HEK293T (cell line): ENCODE measurements around the gene THSD4.

Source experiments
- ARNT ChIP-seq: fragments of 450-650 bp; IDR thresholded peaks from 2 replicates; pipeline ENCODE4 v1.6.1; 2017; ENCODE audit warnings: mild to moderate bottlenecking
- BHLHE40 ChIP-seq: fragments of 450-650 bp; IDR thresholded peaks from 2 replicates; pipeline ENCODE4 v1.6.1; 2016; ENCODE audit warnings: mild to moderate bottlenecking, moderate library complexity, borderline replicate concordance
- CTBP1 ChIP-seq: fragments of 450-650 bp; IDR thresholded peaks from 2 replicates; pipeline ENCODE4 v1.6.1; 2016; ENCODE audit warnings: borderline replicate concordance
- ELF4 ChIP-seq: fragments of 450-650 bp; IDR thresholded peaks from 2 replicates; pipeline ENCODE4 v1.6.1; 2017; ENCODE audit warnings: antibody characterized with exemption
- FOXK2 ChIP-seq: fragments of 450-650 bp; IDR thresholded peaks from 2 replicates; pipeline ENCODE4 v1.6.1; 2016; ENCODE audit warnings: mild to moderate bottlenecking
- FOXM1 ChIP-seq: fragments of 450-650 bp; IDR thresholded peaks from 2 replicates; pipeline ENCODE4 v1.6.1; 2017; ENCODE audit warnings: mild to moderate bottlenecking, borderline replicate concordance
- HDGF ChIP-seq: fragments of 450-650 bp; IDR thresholded peaks from 2 replicates; pipeline ENCODE4 v1.6.1; 2017; ENCODE audit warnings: antibody characterized with exemption, borderline replicate concordance
- L3MBTL2 ChIP-seq: fragments of 450-650 bp; conservative IDR thresholded peaks from 2 replicates; pipeline ENCODE4 v1.6.1; 2016; ENCODE audit warnings: mild to moderate bottlenecking
- SP1 ChIP-seq: fragments of 450-650 bp; IDR thresholded peaks from 2 replicates; pipeline ENCODE4 v1.6.1; 2017
- TARDBP ChIP-seq: fragments of 450-650 bp; IDR thresholded peaks from 2 replicates; pipeline ENCODE4 v1.6.1; 2016
- ZNF384 ChIP-seq: fragments of 450-650 bp; IDR thresholded peaks from 2 replicates; pipeline ENCODE4 v1.6.1; 2016
- TF ChIP-seq, protein P1 (sequence below): fragments of 450-650 bp; IDR thresholded peaks from 2 replicates; pipeline ENCODE4 v1.6.1; 2016

DNA sequence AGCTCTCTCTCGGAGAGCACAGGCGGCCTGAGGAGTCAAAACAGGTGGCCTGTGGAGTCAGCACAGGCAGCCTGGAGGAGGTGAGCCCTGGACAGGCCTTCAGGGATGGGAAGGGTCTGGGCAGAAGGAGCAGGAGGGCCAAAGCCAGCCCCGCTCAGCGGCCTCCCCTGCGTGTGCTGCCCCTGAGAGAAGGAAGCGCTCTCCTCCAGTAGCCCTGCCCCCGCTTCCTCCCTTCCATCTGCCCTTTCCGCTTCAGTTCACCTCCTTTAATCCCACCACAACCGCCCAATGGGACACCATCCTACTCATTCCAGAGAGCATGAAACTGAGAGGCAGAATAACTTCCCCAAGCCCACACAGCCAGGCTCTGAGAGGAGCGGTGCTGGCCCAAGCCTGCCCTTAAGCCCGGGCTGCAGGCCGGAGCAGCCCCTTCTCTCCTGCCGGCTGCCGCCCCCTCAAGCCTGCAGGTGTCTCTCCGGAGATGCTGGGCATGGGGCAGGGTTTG lies 691.9 kb downstream of the THSD4 start:
- TF ChIP-seq HDGF (no peak), CTBP1 (no peak), L3MBTL2 (no peak), FOXK2 (no peak), BHLHE40 (no peak), ELF4 (no peak), ZNF384 (no peak), FOXM1 (no peak), SP1 (no peak), TARDBP (no peak), ARNT (no peak)
- TF ChIP-seq, protein P1, sequence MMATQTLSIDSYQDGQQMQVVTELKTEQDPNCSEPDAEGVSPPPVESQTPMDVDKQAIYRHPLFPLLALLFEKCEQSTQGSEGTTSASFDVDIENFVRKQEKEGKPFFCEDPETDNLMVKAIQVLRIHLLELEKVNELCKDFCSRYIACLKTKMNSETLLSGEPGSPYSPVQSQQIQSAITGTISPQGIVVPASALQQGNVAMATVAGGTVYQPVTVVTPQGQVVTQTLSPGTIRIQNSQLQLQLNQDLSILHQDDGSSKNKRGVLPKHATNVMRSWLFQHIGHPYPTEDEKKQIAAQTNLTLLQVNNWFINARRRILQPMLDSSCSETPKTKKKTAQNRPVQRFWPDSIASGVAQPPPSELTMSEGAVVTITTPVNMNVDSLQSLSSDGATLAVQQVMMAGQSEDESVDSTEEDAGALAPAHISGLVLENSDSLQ: no peak
